ENCODE data around the gene RCE1.
A peak's percentile ranks its signal among the peaks of the same experiment; 100 is the strongest.

Gene RCE1

GRCh38 chr11:66853242-66854229 is 10.3 kb downstream of the RCE1 start:
- DNase-seq (ENCODE audit: low read depth): no peak
- H3K4me3 ChIP-seq (ENCODE audit: control insufficient read depth, low read depth, low read length): no peak overlapping the region
- TF ChIP-seq CTCF (IDR thresholded peaks at IDR 0.05; ENCODE audit: control insufficient read depth, insufficient read depth, low read depth, low read length, missing control alignments): no peak

GRCh38 chr11:66854231-66854661 is 11.0 kb downstream of the RCE1 start:
- no peak for TF ChIP-seq CTCF (IDR thresholded peaks at IDR 0.05; ENCODE audit: control insufficient read depth, insufficient read depth, low read depth, low read length, missing control alignments)
- DNase-seq (ENCODE audit: low read depth): no peak

GRCh38 chr11:66854729-66855211 is 11.5 kb downstream of the RCE1 start:
- H3K4me3 ChIP-seq (ENCODE audit: control insufficient read depth, low read depth, low read length): no peak overlapping the region
- DNase-seq (ENCODE audit: low read depth): no peak
- TF ChIP-seq CTCF (IDR thresholded peaks at IDR 0.05; ENCODE audit: control insufficient read depth, insufficient read depth, low read depth, low read length, missing control alignments): no peak

More at GRCh38 chr11:66854231-66854661, 11.0 kb downstream of the RCE1 start:
- H3K4me3 ChIP-seq (ENCODE audit: control insufficient read depth, low read depth, low read length): no peak overlapping the region

- TF ChIP-seq CTCF (IDR thresholded peaks at IDR 0.05; ENCODE audit: control insufficient read depth, insufficient read depth, low read depth, low read length, missing control alignments): no peak
- DNase-seq (ENCODE audit: low read depth): peak; percentile 44
- peak overlapping the region; percentile 58 for H3K4me3 ChIP-seq (ENCODE audit: control insufficient read depth, low read depth, low read length)
These were observed 12.6 kb downstream of the RCE1 start for GRCh38 chr11:66855574-66856495.

- peak within 1 kb of the TSS; percentile 58 for H3K4me3 ChIP-seq (ENCODE audit: control insufficient read depth, low read depth, low read length)
These were observed 13.4 kb downstream of the RCE1 start, which contains the start of gene LRFN4 for GRCh38 chr11:66856496-66857233. TSS of gene LRFN4 (plus strand) at chr11:66857064. CDS start at chr11:66857745, 681 bp downstream.

More at GRCh38 chr11:66856496-66857233, 13.4 kb downstream of the RCE1 start, which contains the start of gene LRFN4:
- no peak for DNase-seq (ENCODE audit: low read depth)
- no peak for TF ChIP-seq CTCF (IDR thresholded peaks at IDR 0.05; ENCODE audit: control insufficient read depth, insufficient read depth, low read depth, low read length, missing control alignments)
